ENCODE results near the gene GPER1.
"Not testable (repeated sequence)": the region's sequence is repeated elsewhere in the genome, so short reads cannot be mapped to it uniquely, and the experiment has no call there.

Gene GPER1

DNA sequence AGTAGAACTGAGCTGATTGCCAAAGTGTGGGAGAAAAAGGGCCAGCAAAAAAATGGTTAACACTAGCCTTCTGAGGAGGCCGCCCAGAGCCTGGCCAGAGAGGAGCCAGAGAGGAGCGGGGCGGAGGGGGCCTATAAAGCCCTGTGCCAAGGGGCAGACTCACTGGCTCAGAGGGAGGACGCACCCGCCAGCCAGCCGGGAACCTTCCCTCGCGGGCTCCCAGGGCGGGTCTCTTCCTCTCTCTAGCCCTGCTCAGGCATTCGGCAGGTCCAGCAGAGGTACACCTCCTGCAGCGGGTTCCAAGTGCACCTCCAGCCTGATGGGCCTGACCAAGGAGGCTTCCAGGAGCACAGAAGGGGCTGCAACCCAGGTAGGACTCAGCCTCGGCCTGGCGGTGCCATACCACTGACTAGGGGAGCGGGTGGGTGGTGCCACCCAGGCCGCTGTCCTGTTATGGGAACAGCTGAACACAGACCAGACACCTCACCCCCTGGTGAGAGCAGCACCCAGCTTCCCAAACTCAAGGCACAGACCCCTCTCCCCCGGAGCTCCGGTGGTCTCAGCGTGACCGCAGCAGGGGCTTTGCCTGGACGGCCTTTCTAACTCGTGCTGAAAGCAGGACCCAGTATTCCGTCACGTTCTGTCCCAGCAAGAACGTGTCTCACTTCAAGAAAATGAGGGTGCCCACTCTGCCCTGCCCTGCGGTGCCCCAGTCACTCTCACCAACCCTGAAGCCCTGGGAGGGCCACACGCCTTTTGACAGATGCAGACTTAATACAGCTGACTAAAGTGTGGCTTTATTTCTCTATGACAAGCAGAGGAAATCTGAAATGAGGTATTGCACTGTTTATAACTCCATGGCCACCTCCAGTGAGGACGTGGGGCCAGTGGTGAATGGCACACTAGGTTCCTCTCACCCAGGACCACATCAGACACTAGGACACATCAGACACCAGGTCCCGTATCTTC is at the start of gene GPER1:
TSS of gene GPER1 (plus strand) at position 162 of the 969 bp plus-strand sequence. CDS start 3,616 bp downstream, outside the sequence.
- DNase-seq (ENCODE audit: low read depth in 2 of 2), result no peak

DNA sequence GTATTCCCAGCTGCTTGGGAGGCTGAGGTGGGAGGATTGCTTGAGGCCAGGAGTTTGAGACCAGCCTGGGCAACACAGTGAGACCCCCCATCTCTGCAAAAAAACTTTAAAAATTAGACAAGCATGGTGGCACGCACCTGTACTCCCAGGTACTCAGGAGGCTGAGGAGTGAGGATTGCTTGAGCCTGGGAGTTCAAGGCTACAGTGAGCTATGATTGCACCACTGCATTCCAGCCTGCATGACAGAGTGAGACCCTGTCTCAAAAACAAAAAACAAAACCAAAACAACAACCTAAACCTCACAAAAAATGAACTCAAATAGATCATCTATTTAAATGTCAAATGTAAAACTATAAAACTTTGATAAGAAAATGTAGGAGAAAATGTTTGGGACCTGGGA is 47.7 kb upstream of the GPER1 start:
- not testable (repeated sequence) for DNase-seq (ENCODE audit: low read depth in 2 of 2)

DNA sequence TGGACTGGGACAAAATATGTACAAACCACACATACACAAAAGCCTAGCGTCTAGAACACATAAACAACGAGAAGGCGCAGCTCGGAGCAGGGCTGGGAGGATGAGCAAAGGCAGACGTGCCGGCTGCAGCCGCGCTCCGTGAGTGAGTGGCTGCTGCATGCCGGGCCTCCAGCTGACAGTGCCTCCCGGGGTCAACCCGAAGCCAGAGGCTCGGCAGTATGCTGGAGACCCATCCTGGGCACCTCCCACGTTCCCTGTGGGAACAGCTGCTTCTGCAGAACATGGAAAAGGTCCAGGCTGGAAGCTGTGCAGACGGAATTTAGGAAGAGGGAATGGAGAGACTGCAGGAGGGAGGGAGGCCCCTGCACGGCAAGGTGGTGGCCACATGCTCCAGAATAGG is 47.1 kb upstream of the GPER1 start:
- peak; percentile 31 to 33 for DNase-seq (ENCODE audit: low read depth in 2 of 2)

DNA sequence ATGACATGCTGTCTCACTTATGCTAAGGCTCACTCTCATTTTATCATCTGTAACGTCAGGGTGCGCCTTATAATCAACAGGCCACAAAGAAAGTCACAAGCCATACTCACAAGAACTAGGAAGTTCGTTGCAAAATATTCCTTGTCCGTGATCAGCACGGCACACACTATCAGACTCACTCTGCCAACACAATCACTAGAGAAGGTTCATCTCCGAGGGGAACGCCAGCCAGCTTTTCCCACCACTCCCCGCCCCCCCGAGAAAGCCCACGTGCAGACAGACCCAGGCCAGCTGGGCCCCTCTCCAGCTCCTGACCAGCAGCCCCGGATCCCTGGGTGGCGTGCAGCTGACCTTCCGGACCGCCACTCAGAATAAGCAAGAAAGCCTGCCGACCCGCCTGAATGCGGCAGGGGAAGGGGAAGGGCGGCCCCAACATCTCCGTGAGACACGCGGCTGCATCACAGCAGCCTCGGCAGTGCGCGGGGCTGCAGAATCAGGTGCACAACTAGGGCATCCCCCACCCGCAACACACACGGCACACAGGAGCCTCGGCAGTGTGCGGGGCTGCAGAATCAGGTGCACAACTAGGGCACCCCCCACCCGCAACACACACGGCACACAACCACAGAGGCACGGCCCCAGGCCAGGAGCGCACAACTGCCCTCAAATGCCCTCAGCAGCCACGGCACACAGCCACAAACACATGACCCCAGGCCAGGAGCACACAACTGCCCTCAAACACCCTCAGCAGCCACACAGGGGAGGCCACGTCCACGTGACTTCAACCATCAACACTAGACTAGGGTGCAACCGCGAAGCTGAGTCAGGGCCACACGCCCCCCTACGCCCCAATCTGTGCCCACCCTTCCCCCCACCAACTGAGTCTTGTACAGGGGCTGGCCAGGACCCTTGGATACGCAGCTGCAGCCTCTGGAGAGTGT is 46.1 kb upstream of the GPER1 start:
- no peak for DNase-seq (ENCODE audit: low read depth in 2 of 2)

DNA sequence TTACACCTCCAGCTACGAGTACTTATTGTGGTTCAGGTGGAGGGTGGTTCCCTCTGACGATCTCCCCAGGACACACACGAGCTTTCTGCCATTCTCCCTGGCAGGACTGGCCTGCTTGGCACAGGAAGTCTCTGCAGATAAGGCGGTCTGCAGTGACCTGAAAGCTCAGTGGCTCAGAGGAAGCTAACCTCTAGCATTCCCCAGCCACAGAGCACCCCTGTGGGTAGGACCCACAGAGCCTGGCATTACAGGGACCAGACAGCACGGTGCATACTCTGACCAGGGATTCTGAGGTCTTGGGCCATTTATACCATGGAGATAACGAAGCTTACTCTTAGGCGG is 45.5 kb upstream of the GPER1 start:
- DNase-seq (ENCODE audit: low read depth in 2 of 2), result no peak

DNA sequence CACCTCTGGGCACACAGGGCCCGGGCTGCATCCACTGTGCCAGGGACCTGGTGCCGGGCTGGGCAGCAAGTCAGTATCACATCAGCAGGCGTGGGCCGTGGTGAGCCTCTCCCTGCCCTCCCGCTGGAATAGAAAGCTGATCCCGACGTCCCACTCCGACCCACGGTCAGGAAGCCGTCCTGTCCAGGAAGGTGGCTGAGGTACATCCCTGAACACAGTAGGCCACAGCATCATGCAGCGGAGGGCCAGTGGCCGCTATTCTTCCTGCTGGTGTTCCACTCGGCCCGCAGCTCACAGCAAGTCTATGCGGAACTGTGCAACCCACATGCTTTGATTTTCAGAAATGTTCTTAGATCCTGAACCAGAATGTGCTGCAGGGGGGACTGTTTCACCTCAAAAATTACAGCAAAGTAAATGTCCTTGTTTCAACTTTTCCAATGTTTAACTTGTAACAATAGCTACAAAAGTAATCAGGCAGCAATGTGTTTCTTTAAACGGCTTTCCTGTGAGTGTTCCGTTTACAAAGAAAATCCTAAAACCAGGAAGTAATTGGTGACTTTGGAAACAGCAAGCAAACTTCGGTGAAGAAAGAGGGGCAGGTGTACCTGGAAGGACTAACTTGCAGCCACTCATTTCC is 44.2 kb upstream of the GPER1 start:
- no peak for DNase-seq (ENCODE audit: low read depth in 2 of 2)

DNA sequence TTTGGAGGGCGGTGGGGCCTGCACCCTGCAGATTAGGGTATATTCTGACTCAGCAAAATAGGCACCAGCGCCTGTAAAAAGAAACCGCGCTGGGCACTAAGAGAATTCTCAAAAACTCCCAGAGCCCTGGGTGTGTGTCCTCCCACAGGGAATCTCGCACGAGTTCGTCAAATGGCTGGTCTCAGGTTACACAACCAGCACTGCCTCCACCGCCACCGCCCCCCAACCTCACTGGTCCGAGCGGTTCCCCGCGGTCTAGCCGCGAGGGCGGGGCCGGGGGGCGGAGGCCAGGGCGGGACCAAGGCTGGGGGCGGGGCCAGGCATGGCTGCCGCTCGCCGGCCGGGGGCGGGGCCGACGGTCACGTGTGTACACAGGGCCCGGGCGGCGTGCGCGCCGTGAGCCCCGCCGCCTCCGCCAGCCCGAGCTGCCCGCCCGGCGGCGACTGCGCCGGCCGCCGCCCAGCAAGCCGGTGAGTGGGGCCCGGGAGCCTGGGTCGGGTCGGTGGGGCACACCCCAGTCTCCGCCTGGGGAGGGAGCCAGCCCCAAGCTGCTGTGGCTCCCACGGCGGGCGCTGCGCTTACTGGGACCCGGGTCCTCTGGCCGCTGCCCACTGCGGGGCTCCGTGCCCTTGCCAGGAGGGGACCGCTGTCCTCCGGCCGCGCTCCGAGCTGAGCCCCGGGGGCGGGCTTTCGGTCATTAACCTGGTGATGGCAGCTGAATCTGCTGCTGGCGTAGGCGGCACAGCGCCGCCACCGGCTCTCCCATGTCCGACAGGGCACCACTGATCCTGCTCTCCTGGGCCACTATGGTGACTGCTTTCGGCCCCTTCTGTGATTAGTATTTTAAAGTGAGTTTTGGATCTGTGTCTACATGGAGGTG is 43.5 kb upstream of the GPER1 start, which contains the start of gene GPR146:
TSS of gene GPR146 (plus strand) at position 358 of the 880 bp plus-strand sequence. CDS start 12,970 bp downstream, outside the sequence.
- DNase-seq (ENCODE audit: low read depth in 2 of 2), result peak; percentile 86 to 88

DNA sequence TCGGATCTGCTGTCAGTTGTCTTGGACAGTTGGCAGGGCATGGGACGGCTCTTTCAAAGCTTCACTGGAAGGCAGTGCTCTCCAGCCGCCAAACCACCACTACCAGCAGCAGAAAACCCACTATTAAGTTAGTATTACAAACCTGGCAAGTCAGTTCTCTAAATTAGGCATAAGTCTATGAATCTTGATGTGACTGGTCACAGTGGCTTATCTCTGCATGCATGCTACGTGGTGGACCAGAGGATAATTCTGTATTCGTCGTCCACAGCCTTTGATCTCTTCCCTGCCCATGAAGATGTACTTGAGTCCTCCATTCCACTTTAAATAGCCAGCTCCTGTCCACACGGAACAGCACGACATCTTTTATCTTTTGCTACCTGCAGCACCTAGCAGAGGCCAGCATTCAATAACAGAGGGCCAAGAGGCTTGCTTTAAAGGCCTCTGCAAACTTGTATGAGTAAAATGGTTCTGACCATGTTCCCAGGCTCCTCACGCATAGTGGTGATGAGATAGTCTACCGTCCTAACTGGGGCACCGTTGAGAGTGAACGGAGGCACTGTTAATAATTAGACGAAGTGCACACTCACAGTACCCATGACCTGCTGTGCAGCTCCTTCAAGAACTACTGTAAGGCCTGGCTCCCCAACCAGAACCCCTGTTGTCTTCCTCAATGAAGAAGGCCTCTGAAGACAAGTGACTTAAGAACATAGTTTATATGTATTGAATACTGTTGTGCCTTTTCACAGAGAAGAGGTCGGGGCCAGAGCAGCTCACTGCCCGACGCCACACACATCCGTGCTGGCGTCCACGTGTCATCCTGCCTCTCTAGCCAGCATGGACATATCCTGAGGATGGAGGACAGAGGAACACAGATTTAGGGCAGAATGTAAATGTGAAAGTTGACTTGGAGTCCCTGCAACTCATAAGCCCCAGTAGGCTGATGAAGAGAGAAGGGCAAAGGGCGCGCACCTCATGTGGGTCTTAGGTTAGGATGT is 42.5 kb upstream of the GPER1 start:
- no peak for DNase-seq (ENCODE audit: low read depth in 2 of 2)

DNA sequence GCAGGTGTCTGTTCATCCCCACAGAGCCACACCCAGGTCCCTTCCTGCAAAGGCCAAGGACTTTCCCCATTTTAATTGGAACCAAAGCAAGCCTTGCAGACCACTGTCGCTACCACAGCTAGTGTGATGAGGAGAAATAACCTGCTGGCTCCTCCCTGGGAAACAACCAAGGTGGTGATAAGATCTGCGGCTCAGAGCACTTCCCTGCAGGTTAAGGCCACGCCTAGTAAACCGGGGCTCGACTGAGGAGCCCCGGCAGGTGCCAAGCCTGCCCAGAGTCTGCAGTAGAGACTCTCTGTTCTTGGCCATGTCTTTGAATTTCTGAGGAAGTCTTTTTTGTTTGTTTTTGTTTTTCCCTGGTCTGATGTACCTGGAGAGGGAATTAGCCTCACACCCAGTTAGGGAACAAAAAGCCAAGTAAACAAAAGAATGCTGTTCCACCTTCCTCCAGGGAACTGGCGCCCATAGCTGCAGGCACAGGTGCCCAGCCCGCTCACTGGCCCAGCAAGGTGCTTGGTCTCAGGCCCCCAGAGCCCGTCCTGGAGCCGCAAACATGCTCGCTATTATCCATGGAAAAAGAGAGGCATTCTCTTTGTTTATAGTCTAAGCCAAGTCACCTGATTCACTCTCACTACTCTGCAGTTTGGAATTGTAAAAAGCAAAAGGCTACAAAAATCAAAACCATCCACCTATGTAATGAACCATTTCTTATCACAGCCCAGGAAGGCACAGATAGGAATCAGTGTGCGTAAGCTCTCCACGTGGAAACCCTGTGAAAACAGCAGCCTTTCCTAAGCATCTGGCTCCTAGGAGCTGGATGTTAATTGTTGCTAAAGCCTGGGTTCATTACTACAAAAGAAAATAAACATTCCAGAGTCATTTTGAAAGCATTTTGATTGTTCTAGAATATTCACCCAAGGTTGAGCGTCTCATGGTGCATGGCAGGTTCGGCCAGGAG is 40.9 kb upstream of the GPER1 start:
- no peak for DNase-seq (ENCODE audit: low read depth in 2 of 2)

DNA sequence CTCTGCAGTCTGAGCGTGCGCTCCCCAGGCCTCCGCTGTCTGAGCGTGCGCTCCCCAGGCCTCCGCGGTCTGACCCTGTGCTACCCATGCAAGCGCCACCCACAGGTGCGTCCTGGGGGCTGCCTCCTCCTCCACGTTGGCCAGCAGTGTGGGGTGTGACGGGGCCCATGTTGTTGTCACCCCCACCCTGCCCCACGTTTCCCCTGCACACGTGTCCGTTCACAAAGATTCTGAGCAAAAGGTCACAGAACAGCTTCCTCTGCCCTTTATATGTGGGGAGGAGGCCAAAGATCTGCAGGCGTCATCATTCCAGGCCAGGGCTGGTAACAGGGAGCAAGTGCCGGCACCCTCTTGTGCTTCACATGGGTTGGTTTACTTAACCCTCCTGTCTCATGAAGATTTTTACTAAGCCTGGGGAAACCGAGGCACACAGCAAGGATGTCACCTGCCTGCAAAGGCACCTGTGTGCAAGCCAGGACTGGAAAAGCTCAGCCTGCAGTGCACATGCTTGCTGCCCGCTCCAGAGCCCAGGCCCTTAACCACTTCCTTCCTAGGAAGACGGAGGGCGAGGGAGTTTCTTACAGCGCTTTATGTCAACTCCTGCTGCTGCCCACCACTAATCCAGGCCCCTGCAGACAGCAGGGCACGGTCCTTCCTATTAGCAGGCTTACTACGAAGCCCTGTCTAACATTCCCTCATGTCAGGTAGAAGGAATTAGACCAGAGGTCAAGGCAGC is 38.7 kb upstream of the GPER1 start:
- no peak for DNase-seq (ENCODE audit: low read depth in 2 of 2)

DNA sequence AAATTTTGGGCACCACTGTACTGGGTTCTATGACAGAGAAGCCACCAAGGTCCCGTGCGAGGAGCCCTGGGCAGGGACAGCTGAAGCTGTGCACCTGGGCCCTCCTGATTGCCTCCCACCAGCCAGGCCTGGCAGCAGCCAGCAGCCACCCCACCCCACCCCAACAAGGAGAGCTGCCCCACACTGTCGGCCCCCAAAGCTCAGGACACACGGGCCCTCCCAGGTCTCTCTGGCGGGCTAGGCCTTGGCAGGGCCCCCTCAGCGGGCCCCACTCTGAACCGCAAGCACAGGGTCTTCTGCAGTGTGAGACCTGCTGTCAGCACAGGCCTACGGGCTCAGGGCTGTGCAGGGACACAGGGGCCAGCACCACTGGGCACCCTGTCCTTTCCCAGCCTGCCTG is 38.1 kb upstream of the GPER1 start:
- DNase-seq (ENCODE audit: low read depth in 2 of 2), result no peak

DNA sequence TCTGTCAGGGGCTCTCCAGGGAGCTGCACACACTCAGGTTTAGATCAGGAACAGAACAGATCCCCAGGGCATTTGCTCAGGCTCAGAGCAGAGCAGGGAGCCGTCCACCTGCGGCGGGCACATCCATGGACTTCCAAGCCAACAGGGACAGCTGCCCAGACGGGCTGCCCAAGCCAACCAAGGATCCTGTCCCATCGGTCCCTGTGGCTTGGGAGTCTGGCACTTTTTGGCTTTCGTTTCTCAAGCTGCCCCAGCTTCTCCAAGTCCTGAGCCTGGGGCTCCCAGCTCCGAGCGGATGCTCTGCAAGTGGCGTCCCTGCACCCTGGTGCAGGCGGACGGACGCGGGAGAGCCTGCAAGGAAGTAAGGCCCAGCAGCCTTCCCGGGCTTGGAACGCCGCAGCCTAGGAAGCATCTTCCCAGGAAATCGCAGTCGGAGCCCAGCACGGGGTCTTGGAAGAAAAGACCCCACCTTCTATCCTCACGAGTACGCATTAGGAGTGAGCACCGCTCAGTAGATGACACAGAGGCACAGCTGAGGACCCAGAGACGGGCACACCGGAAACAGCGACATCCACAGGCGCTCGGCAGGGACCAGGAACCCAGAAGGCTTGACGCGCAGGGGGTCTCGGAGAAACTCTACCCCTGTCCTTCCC is 37.5 kb upstream of the GPER1 start:
- DNase-seq (ENCODE audit: low read depth in 2 of 2), result no peak

DNA sequence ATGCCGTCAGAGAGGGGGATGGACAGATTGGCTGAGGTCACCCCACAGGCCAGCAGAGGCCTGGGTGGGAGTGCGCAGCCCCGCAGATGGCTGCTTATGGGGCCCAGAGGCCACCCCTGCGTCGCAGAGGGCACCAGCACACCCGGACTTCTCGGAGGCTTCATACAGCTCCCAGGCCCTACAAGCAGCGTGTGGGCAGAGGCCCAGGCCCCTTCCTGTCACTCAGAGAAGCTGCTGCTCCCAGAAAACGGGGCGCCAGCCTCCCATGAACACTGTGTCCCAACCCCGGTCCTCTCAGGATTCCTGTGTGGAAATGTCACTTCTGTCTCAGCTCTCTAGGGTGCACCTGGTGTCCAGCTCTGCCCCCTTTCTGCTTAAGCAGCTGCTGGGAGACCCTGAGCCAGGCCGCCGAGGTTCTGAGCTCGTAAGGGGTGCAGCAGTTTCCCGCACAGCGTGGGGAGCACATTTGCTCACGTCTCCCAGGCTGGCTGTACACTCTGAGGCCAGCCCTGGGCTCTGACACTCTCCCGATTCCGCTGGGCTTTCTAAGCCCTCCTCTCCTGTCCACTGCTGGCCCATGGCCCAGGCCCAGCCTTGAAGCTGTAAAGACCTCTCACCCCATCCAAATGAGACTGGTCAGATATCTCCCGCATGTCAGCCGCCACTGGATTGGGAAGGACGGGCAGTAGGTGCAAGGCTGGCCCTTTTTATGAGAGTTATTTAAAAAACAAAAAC is 36.8 kb upstream of the GPER1 start:
- no peak for DNase-seq (ENCODE audit: low read depth in 2 of 2)

DNA sequence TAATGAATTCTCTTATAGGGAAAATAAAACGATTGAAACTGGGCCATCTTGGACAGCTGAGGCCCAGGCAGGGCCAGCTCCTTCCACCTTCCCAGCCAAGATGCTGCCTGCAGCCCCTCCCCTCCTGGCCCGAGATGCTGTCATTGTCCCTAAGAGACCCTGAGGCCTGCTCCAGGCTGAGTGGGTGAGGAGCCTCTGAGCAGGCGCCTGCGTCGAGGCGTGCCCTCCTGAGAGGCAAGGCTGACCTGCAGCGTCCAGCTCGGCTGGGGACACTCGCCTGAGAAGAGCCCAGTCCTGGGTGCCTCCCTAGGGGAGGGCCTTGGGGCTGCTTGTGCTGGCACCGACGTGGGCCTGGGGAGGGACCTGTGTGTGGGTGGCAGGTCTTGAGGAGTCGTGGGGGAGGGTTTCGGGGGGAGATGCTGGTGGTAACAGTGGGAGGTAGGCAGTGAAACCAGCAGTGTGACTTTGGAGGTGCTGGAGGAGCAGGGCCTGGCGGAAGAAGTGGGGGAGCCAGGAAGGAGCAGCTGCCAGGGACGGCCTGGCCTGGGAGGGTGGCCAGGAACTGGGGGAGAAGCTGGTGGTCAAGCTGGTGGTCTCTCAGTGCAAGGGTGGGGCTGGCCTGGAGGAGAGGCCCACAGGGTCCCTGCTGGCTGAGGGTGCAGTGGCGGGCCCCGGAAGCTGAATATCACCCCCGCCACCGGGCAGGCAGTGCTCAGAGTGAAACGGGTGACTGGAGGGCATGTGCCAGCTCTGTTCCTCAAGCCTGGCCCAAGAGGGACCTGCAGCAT is 35.7 kb upstream of the GPER1 start:
- DNase-seq (ENCODE audit: low read depth in 2 of 2), result no peak

DNA sequence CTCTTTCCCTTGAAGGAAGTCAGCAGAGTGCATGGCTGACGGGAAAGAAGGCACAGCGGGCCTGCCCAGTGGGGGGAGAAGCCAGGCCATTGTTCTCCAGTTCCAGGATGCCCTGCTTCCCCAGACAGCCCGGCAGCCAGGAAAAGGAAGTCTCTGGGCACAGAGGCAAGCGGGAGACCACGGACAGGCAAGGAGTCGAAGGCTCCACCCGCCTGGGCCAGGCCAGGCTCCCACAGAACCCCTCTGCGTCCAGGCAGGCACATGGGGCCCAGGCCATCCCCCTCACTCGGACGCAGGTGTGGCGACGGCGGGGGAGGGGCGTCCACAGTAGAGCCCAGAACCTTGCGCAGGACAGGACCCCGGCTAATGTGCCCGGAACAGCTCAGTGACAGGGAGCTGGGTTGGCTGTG is 34.9 kb upstream of the GPER1 start:
- no peak for DNase-seq (ENCODE audit: low read depth in 2 of 2)
